Heart left ventricle (tissue), 13 donors: ENCODE results near the gene STAG1.
A peak's percentile ranks its signal among the peaks of the same experiment; 100 is the strongest.

Experiments used
- CTCF ChIP-seq, 12 donors: fragments of 200-600 bp; sonication (generic) in 4 of 12; IDR thresholded peaks; one replicate each; pipeline versions ENCODE4 v1.5.0 to v1.8.0; 2018 to 2022; ENCODE audit warnings: antibody characterized with exemption in 12 of 12, mild to moderate bottlenecking in 5 of 12
- POLR2A ChIP-seq, 2 donors: fragments of 450-650 bp; IDR thresholded peaks; one replicate each; pipeline ENCODE4 v1.6.1; 2017; ENCODE audit warnings: antibody characterized with exemption in 2 of 2, mild to moderate bottlenecking in 2 of 2, moderate library complexity in 2 of 2
- donor health status: ischemic (EF 13 %, LVEDD 7.1; RV severe dilation, severe dysfunction).
- donor health status: DM: no; HTN: yes; CAD: no.
- donor health status: DM: no; HTN: no; CAD: no.
- donor health status: ischemic (EF 25% LVEDD 6.9; RV normal size, moderate dysfunction).
- donor health status: ischemic (EF 25% LVEDD 5.7; RV mildly dilated, moderate dysfunction).
- donor health status: ischemic (EF 35%, LVEDD 5.7; RV mildly dilated, moderate dysfunction).
- donor health status: nonischemic (EF 11% LVEDD 7.7; RV severe dilation, severe dysfunction).
- donor health status: DM: yes; HTN: yes; CAD: no.
- donor health status: PGD.
- donor health status: ischemic (EF 29% LVEDD 5.4; RV normal size, mild dysfunction).
- donor health status: nonischemic (EF 23%, LVEDD 6.1; RV moderate dilation, normal function).

GRCh38 chr3:136752172-136752421, at the start of gene STAG1:
- TF ChIP-seq CTCF (IDR thresholded peaks at IDR 0.05) (peak in 11 of 12 donors; percentile 94 to 100 (median 98)), POLR2A (IDR thresholded peaks at IDR 0.05) (no peak)
